ENCODE results near the gene LYST.

DNA sequence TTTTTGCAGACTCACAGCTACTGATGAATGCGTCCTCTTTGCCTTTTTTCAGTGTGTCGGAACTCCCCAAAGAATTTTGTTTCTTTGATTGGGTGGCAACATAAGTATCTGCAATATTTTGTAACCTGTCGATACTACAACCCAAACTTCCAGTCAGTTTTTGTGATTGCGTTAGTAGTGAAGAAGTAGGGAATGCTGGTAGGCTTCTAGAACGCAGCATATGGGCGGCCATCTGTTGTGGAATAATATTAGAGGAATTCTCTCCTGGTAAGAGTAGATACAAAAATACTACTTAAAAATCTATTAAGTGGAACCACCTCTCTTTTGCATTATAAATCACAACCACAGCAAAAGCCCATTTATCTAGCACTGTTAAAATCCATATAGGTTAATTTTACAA lies 107.4 kb downstream of the LYST start:
- TF ChIP-seq, protein P1, sequence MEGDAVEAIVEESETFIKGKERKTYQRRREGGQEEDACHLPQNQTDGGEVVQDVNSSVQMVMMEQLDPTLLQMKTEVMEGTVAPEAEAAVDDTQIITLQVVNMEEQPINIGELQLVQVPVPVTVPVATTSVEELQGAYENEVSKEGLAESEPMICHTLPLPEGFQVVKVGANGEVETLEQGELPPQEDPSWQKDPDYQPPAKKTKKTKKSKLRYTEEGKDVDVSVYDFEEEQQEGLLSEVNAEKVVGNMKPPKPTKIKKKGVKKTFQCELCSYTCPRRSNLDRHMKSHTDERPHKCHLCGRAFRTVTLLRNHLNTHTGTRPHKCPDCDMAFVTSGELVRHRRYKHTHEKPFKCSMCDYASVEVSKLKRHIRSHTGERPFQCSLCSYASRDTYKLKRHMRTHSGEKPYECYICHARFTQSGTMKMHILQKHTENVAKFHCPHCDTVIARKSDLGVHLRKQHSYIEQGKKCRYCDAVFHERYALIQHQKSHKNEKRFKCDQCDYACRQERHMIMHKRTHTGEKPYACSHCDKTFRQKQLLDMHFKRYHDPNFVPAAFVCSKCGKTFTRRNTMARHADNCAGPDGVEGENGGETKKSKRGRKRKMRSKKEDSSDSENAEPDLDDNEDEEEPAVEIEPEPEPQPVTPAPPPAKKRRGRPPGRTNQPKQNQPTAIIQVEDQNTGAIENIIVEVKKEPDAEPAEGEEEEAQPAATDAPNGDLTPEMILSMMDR (IDR thresholded peaks at IDR 0.05), result no peak
- TF ChIP-seq POLR2AphosphoS5 (IDR thresholded peaks at IDR 0.05), result no peak
- TF ChIP-seq POLR2A (IDR thresholded peaks at IDR 0.05; ENCODE audit: low read depth), result no peak
